ENCODE measurements around the gene LRG1. TPM values are rescaled to one million over a fixed set of nuclear protein-coding genes. Genes with fewer than 3 reads are reported as not detected.

LRG1 gene
- polyA plus RNA-seq, 3 donors from 2014 or later: not detected

Other genes with a start within 250 kb of the LRG1 start
- 100 to 1,000 TPM in 1 of 3 donors, 10 to 100 TPM in 2; 85.3 to 116 (median 86.1) TPM for gene TMIGD2, start 237.6 kb downstream of the LRG1 start, polyA plus RNA-seq
- 10 to 100 TPM; 10.1 to 23.8 (median 12.8) TPM for gene FSD1, start 235.4 kb downstream of the LRG1 start, polyA plus RNA-seq
- 1 to 10 TPM in 1 of 3 donors, under 1 TPM in 1, not detected in 1; 0.89 to 4.2 TPM for gene STAP2, start 201.2 kb downstream of the LRG1 start, polyA plus RNA-seq
- gene MPND, start 196.5 kb downstream of the LRG1 start, polyA plus RNA-seq: 10 to 100 TPM in 2 of 3 donors, 1 to 10 TPM in 1; 9.0 to 13.4 (median 11.3) TPM
- gene SH3GL1, start 139.5 kb downstream of the LRG1 start, polyA plus RNA-seq: 10 to 100 TPM; 13.8 to 24.6 (median 18.4) TPM
- gene CHAF1A, start 137.4 kb downstream of the LRG1 start, polyA plus RNA-seq: 1 to 10 TPM; 1.5 to 8.5 (median 2.9) TPM
- gene UBXN6, start 82.2 kb downstream of the LRG1 start, polyA plus RNA-seq: 1 to 10 TPM; 4.7 to 8.3 (median 6.3) TPM
- 10 to 100 TPM in 2 of 3 donors, 1 to 10 TPM in 1; 7.3 to 32.5 (median 16.1) TPM for gene HDGFL2, start 67.7 kb downstream of the LRG1 start, polyA plus RNA-seq
- gene PLIN4, start 21.6 kb downstream of the LRG1 start, polyA plus RNA-seq: under 1 TPM in 2 of 3 donors, not detected in 1; 0.03 to 0.20 TPM
- not detected for gene PLIN5, start 4.8 kb downstream of the LRG1 start, polyA plus RNA-seq
- not detected for gene SEMA6B, start 19.6 kb upstream of the LRG1 start, polyA plus RNA-seq
- 10 to 100 TPM in 1 of 3 donors, 1 to 10 TPM in 2; 2.4 to 14.1 (median 5.2) TPM for gene TNFAIP8L1, start 99.5 kb upstream of the LRG1 start, polyA plus RNA-seq
- 100 to 1,000 TPM; 207 to 245 (median 233) TPM for gene MYDGF, start 130.3 kb upstream of the LRG1 start, polyA plus RNA-seq
- 10 to 100 TPM; 17.8 to 81.6 (median 25.0) TPM for gene DPP9, start 183.8 kb upstream of the LRG1 start, polyA plus RNA-seq